Fibroblast of lung (primary cell): Measurements from ENCODE around the gene FOXP2.

Experiments
- CTCF ChIP-seq, 2 donors: IDR thresholded peaks in 1 of 2; conservative IDR thresholded peaks in 1 of 2; 1 replicate in 1 of 2; 2 replicates in 1 of 2; pipeline ENCODE4 v1.5.1; 2011 to 2012; ENCODE audit warnings: low read length in 2 of 2, control low read depth in 1 of 2, inconsistent platforms in 1 of 2, low read depth in 1 of 2, mild to moderate bottlenecking in 1 of 2
- EZH2 ChIP-seq: IDR thresholded peaks from 2 replicates; pipeline ENCODE4 v1.5.1; 2012; ENCODE audit warnings: low read length, control low read depth, mild to moderate bottlenecking; ENCODE audit errors: missing control alignments

DNA sequence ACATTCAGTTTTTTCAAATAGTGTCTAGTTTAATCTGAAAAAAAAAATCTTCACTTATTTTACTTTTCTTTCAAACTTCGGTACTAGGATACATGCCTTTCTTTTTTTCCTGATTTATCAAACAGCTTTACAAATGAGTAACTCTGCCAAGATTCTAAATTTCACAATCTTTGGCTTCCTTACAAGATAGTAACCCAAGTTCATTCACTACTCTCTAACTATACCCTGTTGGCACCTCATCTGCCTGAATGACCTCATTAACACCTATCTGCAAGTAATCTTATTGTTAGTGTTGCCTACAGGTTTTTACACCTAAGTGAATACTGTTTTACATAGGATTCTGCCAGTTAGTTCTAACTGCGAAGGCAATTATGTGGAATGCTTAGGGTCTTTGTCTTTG, 159.8 kb downstream of the FOXP2 start:
- TF ChIP-seq CTCF (conservative IDR thresholded peaks at IDR 0.05 in 1 of 2, IDR thresholded peaks at IDR 0.05 in 1 of 2; ENCODE audit: low read depth in 1 of 2, low read length in 2 of 2) (no peak), EZH2 (no peak)
